ENCODE results near the gene NQO2. TPM values are rescaled to one million over a fixed set of nuclear protein-coding genes. Genes with fewer than 3 reads are reported as not detected.

NQO2 gene
- total and polyA plus RNA-seq, 2 of the 13 experiments (the other 11 are each of a cell fraction or from before 2014, with no cell fraction given): 32.2 to 56.5 TPM

GRCh38 chr6:3001773-3002293 is 2.1 kb downstream of the NQO2 start (continued):
- TF ChIP-seq ZBTB46 (CRISPR knock-in tag; IDR thresholded peaks at IDR 0.05; ENCODE audit: borderline replicate concordance): no peak
- TF ChIP-seq FOXK2 (IDR thresholded peaks at IDR 0.05): peak; percentile 94
- TF ChIP-seq ZNF205 (CRISPR knock-in tag; IDR thresholded peaks at IDR 0.05): no peak
- no peak for TF ChIP-seq AGO1 (IDR thresholded peaks at IDR 0.05; ENCODE audit: low read depth, low read length, poor library complexity, severe bottlenecking)
- no peak for TF ChIP-seq PAF1 (CRISPR knock-in tag; IDR thresholded peaks at IDR 0.05)
- TF ChIP-seq ZFP1 (CRISPR knock-in tag; IDR thresholded peaks at IDR 0.05): no peak
- no peak for TF ChIP-seq ZNF160 (CRISPR knock-in tag; IDR thresholded peaks at IDR 0.05)
- TF ChIP-seq ZNF33B (CRISPR knock-in tag; IDR thresholded peaks at IDR 0.05): no peak
- TF ChIP-seq ZBTB49 (CRISPR knock-in tag; IDR thresholded peaks at IDR 0.05; ENCODE audit: borderline replicate concordance): no peak
- no peak for TF ChIP-seq AGO2 (optimal IDR thresholded peaks at IDR 0.05; ENCODE audit: low read depth, low read length)
- no peak for TF ChIP-seq ARNT2 (CRISPR knock-in tag; IDR thresholded peaks at IDR 0.05; ENCODE audit: low read depth)
- no peak for TF ChIP-seq ZNF225 (CRISPR knock-in tag; IDR thresholded peaks at IDR 0.05)
- no peak for TF ChIP-seq POLR2AphosphoS2 (IDR thresholded peaks at IDR 0.05; ENCODE audit: low read depth, low read length)
- TF ChIP-seq ARNT (IDR thresholded peaks at IDR 0.05): no peak
- TF ChIP-seq JARID2 (CRISPR knock-in tag; IDR thresholded peaks at IDR 0.05; ENCODE audit: insufficient replicate concordance): no peak
- TF ChIP-seq, protein P1, sequence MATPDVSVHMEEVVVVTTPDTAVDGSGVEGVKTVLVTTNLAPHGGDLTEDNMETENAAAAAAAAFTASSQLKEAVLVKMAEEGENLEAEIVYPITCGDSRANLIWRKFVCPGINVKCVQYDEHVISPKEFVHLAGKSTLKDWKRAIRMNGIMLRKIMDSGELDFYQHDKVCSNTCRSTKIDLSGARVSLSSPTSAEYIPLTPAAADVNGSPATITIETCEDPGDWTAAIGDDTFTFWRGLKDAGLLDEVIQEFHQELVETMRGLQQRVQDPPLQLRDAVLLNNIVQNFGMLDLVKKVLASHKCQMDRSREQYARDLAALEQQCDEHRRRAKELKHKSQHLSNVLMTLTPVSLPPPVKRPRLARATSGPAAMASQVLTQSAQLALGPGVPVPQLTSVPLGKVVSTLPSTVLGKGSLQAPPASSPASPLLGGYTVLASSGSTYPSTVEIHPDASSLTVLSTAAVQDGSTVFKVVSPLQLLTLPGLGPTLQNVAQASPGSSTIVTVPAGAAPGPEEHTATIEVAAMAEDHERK (CRISPR knock-in tag; IDR thresholded peaks at IDR 0.05; ENCODE audit: low read depth): no peak
- TF ChIP-seq SOX6 (IDR thresholded peaks at IDR 0.05): no peak
- peak; percentile 43; the same call in 1 of the 2 replicates for TF ChIP-seq SOX6 (CRISPR knock-in tag; IDR thresholded peaks at IDR 0.05)
- TF ChIP-seq ADNP (CRISPR knock-in tag; IDR thresholded peaks at IDR 0.05): no peak
- 0 out of 4 replicates have a peak, but pooled peaks of 1 of the 2 experiments have one; percentile 48 for TF ChIP-seq KLF16 (CRISPR knock-in tag; IDR thresholded peaks at IDR 0.05)
- TF ChIP-seq ZNF570 (CRISPR knock-in tag; IDR thresholded peaks at IDR 0.05; ENCODE audit: borderline replicate concordance): no peak
- TF ChIP-seq RFXANK (CRISPR knock-in tag; IDR thresholded peaks at IDR 0.05): no peak
- TF ChIP-seq ZFP90 (CRISPR knock-in tag; IDR thresholded peaks at IDR 0.05; ENCODE audit: borderline replicate concordance): no peak
- 0 out of 2 replicates have a peak, but pooled peaks have one; percentile 22 for TF ChIP-seq MXD4 (CRISPR knock-in tag; IDR thresholded peaks at IDR 0.05)
- TF ChIP-seq, protein P2, sequence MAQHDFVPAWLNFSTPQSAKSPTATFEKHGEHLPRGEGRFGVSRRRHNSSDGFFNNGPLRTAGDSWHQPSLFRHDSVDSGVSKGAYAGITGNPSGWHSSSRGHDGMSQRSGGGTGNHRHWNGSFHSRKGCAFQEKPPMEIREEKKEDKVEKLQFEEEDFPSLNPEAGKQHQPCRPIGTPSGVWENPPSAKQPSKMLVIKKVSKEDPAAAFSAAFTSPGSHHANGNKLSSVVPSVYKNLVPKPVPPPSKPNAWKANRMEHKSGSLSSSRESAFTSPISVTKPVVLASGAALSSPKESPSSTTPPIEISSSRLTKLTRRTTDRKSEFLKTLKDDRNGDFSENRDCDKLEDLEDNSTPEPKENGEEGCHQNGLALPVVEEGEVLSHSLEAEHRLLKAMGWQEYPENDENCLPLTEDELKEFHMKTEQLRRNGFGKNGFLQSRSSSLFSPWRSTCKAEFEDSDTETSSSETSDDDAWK (CRISPR knock-in tag; IDR thresholded peaks at IDR 0.05): no peak
- no peak for TF ChIP-seq PTBP1 (IDR thresholded peaks at IDR 0.05; ENCODE audit: low read depth, low read length, poor library complexity, severe bottlenecking)
- no peak for TF ChIP-seq ZNF577 (CRISPR knock-in tag; IDR thresholded peaks at IDR 0.05; ENCODE audit: borderline replicate concordance, low read depth)
